NCI-H2029 treated with DMSO at 0.1 percent for 48 hours (cell line): ENCODE measurements around the gene RNH1.

Experiments used
- DNase-seq: peaks from one replicate; lab custom pipeline; 2025; lab: John Stamatoyannopoulos, UW

RNH1 gene

DNA sequence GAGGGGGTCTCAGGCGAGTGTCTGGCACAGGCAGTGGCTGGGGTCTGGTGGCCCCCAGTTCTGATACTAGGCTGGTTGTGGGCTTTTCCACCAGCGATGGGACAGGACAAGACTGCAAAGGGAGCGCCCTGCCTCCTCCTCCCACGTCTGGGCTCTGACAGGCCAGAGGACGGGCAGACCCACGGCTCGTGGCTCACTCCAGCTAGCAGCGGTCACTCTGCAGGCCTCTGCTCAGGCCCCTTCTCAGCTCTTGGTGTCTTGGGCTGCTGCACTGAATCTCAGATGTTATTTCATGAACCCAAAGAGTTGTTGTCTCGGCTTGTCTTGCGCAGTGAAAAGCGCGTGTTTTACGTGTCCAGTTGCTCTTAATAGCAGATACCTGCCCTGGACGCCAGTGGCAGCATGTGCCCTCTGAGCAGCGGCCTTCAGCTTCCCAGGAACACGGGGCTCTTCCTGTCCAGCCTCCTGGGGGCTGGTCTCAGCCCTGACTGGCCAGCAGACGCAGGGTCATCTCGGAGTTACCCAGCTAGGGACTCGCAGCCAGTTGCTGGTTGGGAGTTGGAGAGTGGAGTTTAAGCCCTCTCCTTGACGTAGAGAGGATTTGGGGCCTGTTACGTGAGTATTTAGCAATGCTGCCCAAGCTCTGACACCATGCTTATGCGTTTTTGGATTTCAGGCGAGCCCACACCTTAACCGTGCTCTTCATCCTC is 47.4 kb downstream of the RNH1 start:
- no peak for DNase-seq

DNA sequence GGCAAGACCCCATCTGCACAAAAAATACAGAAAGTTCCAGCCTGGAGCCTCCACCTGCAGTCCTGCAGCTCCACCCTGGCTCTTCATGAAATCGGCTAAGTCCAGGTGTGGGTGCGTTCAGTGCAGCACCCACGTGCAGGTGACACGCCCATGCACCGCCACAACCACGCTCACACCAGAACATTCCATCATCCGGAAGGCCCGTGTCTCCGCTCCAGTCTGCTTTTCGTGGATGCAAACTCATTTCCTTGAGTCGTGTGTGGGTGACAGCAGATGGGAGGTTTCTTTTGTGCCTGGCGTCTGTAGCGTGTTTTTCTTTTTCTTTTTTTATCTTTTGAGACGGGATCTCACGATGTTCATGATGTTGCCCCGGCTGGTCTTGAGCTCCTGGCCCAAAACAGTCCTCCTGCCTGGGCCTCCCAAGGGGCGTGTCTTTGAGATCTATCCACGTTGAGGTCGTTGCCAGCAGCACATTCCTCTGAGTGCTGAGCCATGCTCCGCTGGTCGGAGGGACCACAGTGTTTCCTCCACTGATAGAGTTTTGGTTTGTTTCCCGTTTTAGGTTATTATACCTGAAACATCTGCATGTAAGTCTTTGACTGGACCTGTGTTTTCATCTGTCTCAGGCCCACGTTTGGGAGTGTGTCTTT is 49.8 kb downstream of the RNH1 start:
- no peak for DNase-seq

GRCh38 chr11:456533-456932 is 50.5 kb downstream of the RNH1 start:
- no peak for DNase-seq

GRCh38 chr11:455566-456147 is 51.4 kb downstream of the RNH1 start:
- DNase-seq = no peak

DNA sequence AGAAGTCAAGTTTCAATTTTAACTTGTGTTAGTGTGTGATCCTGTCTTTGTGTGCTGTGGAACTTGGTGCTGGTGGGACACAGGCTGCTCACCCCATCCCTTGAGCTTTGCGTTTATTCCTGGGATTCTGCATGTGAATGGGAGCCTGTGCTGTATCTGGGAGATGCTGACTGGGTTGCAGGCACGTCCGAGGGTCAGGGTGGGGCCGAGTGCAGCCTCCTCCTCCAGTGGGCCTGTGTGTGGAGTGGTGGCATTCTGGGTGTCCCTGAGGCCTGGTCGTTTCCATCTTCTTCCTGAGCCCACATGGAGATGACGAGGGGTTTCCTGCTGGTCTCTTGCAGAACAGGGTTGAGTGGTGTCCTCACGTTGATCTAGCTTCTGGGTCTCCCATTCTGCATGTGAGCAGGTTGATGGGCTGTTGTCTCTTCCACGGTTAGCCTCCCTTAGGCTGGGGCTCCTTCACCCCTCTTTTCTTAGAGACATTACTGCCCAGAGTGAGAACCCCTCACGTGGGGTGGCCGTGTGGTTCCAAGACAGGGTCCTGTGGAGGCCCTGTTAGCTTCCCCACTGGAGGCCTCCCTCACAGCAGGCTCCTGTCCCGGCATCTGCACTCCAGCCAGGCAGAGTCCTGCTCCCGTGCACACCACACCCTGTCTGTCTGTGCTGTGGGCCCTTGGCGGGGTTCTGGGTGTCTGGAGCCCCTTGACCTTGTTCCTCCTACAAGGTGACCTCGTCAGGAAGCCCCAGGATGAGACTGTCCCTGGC is 52.1 kb downstream of the RNH1 start:
- DNase-seq = no peak

- no peak for DNase-seq
These were observed 53.0 kb downstream of the RNH1 start for GRCh38 chr11:454043-454442.

GRCh38 chr11:453564-453963 is 53.5 kb downstream of the RNH1 start:
- DNase-seq = no peak

- DNase-seq = no peak
These were observed 54.0 kb downstream of the RNH1 start for GRCh38 chr11:452916-453527.

GRCh38 chr11:452203-452744 is 54.8 kb downstream of the RNH1 start:
- no peak for DNase-seq

DNA sequence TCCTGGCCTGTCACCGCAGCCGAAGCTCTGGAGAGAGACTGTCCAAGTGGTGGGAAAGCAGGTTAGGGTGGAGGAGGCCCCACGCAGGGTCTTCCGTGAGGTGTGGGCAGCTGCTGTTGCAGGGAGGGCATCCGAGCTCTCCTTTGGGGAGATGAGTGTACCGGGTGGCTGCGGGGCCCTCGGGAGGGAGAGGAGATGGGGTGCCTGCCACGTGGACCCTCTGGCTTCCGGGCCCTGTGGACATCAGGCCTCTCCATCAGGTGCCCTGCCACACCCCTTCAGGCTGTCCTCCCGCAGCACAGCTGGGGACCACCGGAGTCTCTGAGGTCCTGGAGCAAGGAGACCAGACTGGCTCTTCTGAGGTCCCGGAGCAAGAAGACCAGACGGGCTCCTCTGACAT is 55.3 kb downstream of the RNH1 start:
- DNase-seq = no peak

DNA sequence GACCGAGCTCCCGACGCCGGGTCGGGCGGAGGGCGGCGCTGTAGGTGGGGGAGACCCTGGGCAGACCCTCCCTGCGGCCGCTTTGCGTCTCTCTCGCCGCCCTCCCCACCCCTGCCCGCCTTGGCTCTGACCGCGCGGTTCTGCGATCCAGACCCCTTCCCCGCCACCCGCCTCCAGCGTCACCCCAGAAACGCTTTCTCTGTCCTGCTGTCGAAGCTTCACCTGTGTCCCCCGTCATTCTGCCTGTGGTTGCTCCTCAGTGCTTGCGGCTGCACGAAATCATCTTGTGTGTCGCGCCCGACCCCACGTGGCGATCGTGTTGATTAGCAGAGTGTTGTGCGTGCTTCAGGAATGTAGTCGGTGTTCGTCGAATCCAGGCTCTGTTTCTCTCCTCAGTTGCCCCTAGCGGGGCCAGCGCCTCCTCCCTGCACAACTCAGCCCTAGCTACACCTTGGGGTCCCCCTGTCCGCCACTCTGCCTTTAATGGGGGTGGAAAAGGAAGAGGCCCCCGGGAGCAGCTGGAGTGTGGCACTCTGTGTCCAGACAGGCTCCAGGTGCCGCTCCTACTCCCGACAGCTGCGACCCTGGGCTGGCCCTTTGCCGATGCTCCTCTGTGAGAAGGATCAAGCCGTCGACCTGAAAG is 56.1 kb downstream of the RNH1 start:
- peak; percentile 13 for DNase-seq

- peak; percentile 60 for DNase-seq
These were observed 56.9 kb downstream of the RNH1 start, which contains the start of gene PTDSS2 for GRCh38 chr11:449889-450808. Gene PTDSS2, plus strand, starts transcription at chr11:450279. Its CDS starts 177 bp downstream, at chr11:450456.

- peak; percentile 87 for DNase-seq
These were observed 58.9 kb downstream of the RNH1 start for GRCh38 chr11:447923-448731.

DNA sequence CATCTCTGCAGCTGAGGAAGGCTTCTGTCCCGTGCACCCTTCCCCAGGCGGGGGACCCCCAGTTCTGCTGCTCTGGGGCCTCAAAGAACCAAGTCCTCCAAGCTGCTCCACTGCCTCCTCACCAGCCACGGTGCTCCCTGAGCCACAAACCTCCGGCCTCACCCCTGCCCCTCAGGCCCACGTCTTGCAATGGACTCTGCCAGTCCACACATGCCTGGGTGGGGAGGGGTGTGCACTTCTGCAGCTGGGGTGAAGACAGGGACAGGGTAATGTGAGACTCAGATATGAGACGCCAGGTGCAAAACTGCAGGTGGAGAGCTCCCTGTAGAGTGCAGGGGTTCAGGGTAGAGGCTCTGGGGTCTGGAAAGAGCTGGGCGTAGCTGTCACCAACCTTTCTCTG is 60.2 kb downstream of the RNH1 start:
- DNase-seq = no peak

GRCh38 chr11:445765-446588 is 61.1 kb downstream of the RNH1 start:
- no peak for DNase-seq
